HG03520 (cell line): Measurements from ENCODE around the gene NUP93.

ENCODE experiments used
- ATAC-seq: cut with Tn5 transposase; IDR thresholded peaks from one replicate; pipeline ENCODE4 v1.9.1; 2021; ENCODE audit warnings: mild to moderate bottlenecking, moderate library complexity; ENCODE audit not compliant: unreplicated experiment

NUP93 gene

DNA sequence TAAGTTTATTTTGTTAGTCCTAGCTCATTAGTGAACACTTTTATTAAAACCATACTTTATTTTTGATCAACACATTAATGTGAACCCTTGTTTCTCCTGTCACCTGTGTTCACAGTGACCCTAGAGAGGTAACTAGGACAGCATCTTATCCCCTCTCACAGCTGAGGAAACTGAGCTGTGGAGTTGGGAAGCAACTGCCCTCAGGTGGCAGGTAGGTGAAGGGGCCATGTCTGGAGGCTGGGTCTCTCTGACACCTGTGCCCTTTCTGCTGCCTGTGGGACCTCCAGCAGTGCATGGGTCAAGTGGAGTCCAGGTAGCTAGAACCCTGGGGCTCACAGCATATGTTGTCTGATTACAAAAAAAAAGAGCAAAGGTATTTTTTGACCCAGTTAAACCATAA is 112.2 kb downstream of the NUP93 start:
- no peak for ATAC-seq

DNA sequence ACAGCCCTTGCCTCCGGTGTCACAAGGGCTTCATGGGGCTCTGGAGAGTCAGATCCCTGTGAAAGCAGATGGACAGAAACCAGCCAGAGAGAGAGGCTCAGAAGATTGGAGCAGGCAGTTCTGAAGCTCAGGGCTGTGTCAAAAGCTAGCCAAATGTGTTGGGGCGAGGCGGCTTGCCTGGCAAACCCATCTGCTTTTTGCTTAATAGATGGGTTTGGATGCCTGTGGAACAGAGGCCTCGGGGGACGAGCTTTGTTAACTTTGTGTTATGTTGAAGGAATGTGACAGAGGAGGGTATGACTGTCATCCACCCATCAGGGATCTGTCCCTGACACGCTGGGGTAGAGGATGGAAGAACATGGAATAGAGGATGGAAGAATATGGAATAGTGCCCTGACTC is 114.1 kb downstream of the NUP93 start:
- ATAC-seq, result no peak

DNA sequence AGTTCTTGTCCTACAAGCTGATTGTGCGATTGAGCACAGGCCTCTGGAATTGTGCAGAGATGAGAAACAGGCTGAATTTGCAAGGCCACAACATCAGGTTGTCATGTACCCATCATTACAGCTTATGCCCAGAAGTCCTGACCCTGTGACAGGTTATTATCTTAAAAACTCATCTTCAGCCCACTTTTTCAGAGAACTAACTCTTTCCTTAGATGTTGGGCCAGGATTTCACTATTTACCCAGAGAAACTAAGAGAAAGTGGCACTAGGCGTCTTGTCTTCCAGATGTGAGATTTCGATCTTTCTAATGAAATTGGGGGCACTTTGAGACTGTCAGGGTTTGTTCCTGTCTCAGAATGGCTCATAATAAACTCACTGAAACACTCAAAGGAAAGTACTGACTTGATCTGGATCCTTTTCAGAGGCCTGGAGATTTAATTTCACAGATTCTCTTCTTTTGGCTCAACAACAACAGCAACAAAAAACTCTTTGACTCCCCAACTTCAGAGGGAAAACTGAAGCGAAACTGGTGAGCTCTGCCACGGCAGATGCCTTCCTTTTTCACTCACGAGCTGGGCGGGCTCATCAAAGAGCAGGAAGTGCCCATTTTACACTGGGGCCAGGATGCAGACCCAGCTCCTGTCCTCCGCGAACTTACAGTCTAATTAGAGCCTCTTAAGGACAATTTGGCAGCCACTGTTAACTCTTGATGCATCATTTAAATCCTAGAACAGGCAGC is 117.4 kb downstream of the NUP93 start:
- ATAC-seq, result no peak

DNA sequence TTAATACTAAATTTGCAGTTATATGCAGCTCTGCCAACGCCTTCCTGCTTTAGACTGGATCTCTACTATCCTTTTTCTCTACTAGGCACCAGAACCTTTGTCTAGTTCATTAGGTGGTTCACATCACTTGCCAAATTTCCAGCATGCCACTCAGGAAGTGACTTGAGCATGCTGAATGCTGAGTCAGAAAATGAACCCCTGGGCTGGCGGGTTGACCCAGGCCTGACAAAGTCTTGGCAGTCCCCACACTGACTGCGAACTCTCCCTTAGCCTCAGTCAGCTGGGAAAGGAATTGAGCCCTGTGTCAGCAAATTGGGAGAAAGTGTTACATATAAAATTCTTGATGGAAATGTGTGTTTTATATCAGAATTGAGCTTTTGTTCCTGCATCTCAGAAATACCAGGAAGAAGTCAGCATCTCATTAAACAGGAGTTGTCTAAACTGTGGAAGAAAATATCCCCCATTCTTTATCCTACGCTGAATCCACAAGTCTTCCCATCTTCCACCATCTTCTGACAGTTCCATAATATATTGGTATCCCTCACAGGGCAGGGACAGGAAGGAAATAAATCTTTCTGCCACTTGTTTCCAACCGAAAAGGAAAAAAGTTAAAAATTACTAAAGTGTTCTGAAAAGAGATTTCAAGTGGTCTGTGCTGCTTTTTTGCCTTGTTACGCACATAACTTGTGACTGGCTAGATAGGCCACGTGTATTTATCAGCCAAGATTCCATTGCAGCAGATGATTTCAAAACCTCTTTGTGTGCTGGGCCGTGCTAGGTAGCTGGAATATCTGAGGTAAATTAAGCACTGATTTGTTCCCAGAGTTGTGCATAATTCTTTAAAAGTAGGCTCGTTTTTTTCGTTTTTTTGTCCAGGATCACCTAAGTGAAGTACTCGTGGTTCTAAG is 118.4 kb downstream of the NUP93 start:
- ATAC-seq, result no peak

DNA sequence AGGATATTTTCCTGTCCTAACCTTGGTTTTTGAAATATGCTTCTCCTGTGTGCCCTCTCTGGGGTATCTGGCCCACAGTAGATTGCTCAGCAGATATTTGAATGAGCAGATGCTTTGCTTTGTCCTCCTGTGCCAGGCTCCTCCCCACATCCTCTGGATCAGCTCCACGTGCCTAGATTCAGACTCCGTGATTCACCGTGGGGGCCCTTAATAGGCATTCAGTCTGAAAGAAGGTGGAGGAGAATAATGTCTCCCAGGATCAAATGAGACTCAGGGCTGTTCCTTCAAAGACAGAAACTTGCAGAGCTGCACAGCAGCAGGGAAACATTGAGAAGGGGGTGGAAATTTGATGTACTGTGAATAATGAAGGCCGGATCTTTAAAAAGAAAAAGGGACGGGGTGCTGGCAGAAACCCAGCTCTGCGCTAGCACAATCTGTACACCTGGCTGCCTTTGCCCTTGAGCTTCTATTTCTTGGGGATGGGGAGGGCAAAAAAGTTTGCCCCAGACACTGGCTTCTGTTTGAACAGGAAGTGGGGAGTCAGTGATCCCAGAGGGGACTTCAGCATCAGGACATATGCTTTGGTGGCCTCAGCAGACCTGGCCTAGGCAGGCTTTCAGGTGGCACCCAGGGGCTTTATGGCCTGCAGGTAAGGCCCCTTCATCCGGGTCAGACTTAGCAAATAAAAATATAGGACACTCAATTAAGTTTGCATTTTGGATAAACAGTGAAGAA is 119.2 kb downstream of the NUP93 start:
- no peak for ATAC-seq

DNA sequence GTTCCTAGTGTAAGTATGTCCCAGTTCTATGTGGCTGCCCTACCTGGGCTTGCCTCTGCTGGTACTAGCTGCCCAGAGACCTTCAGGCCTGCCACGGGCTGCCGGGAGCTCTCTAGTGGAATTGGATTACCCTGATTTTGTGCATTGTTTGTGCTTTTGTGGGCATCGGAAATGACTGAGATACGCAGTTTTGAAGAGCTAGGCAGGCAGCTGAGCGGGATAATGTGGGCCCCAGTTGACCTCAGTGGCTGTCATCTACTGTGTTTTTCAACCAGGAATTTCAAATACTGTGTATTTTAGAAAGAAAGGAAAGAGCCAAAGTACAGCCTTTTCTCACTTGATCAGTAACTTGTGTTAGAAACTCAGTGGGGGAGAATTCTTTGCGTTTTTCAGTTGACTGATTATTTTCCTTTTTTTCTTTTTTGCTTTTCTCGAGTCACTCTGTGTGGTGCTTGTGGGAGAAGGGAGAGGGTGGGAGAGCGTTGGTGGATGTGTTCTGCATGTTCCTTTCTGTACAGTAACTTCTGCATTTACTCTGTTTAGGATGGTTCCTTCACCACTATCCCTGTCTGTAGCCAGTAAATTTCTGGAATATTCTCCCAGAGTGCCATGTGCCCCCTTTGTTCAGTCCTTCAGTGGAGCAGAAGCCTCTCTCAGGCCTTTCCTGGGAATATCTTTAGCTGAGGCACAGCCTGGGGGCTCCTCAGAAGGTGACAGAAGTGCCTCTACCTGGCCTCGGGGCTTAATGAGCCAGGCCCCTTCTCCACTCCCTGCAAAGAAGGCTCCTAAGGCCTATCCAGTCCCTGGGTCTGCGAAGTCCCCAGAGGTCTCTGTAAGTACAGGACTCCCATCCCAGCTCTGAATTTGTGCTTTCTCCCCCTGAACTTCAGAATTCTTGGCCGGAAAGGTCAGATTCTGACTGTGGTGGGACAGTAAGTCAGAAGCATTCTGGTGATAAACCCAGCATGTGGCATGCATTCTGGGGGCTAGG is 120.1 kb downstream of the NUP93 start:
- ATAC-seq, result no peak

DNA sequence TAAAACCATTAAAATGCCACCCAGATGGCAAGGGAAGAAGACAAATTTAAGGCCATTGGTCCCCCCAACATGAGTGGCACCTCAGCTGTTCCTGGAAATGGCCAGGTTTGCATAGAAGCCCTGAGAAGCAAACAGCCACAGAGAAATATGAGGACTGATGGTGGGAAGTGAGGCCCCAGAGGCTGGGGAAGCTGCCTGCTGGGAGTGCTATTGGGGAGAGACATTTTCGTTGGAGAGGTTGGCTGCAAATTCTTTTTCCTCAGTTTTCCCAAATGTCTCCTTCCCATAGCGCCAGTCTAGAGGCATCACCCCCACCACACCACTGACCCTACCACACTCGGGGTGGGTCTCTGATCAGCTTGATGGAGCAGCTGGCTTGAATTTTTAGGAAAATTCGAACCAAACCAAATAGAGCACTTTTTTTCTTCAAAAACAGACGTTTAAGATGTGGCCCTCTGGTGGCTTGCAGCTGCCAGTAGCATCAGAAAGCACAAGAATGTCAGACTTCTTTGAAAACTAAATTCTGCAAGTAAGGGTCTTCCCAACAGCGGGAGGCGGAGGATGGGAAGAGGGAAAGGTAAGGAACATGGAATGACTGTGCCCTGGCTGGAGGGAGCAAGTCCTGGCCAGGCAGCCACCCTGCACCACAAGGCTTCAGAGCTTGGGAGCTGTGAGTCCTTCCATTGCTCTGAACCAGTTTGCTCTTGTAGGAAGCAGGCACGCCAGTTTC is 121.9 kb downstream of the NUP93 start:
- ATAC-seq, result no peak

DNA sequence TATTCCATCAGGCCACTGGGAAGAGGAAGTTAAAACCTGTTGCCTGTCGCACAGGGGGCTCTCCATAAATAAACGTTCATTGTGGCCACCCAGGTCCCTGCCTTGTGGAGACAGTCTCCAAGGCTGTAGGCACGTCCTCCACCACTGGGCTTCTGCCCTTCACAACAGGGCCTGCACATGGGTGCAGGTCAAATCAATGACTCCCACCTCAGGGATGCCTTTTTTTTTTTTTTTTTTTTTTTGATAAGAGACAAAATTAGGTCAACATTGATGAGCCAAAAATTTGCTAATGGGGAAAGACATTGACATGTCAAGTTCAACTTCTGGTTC is 122.4 kb downstream of the NUP93 start:
- no peak for ATAC-seq

DNA sequence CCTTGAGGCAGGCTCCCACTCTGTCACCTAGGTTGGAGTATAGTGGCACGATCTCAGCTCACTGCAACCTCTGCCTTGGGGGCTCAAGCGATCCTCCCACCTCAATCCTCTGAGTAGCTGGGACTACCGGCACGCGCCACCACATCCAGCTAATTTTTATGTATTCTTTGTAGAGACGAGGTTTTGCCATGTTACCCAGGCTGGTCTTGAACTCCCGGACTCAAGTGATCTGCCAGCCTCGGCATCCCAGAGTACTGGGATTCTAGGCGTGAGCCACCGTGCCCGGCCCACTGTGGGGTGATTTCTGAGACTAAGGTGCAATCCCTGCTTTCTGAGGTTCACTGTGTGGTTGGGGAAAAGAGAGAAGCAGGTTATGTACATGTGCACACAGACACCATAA is 123.0 kb downstream of the NUP93 start:
- ATAC-seq, result no peak

DNA sequence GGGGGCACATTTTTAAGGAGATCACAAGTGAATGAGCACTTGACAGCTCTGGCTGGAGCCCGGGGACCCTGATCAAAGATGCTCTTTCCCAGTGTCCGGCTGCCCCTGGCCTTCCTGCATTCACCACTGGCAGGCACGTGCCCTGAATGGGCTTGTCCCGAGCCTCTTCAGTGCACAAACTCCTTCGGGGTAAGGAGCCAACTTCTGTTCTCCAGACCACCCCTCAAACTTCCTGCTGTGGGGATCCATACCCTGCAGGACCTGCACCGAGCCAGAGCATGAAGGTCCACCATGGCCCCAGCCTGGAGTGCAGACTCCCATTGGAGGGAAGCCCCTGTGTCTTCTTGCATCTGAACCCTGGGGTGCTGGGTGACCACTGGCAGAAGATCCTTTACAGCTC is 125.3 kb downstream of the NUP93 start:
- ATAC-seq, result no peak

DNA sequence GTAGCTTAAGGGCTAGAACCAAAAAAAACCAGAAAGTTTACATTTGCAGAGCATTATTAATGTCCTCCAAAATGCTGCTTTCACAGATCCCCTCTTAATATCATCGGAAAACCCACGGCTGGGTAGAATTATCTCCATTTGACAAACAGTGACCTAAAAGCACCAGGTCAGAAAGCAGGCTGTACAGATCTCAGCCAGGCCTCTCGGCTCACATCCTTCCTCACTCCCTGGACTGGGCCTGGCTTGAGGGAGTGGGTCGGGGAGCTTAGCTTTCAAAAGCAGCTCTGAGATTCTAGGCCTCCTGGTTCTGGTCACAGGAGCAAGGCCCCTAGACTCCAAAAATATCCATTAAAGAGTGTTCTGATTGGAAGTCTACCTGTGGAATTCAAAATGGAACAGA is 126.0 kb downstream of the NUP93 start:
- ATAC-seq, result no peak

DNA sequence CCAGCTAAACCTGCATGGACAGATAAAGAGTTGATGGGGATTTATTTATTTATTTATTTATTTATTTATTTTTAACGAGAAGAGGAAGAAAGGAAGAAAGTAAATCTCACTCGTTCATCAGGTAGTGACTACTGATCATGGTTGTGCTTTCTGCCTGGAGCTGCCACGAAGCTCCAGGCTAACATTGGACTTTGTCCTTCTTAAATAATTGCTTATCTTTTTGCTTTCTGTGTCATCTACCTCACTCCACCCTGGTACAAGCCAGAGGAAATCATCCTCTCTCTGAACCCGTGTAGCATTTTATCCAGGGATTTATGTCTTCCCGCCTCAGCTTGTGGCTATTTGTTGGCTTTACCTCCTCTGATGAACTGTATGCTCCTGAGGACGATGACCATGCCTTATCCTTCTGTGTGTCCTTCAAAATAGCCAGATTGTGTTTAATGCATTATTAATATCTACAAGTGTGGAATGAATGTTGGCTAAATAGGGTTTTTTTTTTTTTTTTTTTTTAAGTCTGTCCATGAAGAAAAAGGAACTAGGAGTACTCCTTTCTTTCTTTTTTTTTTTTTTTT is 127.0 kb downstream of the NUP93 start:
- ATAC-seq, result no peak

DNA sequence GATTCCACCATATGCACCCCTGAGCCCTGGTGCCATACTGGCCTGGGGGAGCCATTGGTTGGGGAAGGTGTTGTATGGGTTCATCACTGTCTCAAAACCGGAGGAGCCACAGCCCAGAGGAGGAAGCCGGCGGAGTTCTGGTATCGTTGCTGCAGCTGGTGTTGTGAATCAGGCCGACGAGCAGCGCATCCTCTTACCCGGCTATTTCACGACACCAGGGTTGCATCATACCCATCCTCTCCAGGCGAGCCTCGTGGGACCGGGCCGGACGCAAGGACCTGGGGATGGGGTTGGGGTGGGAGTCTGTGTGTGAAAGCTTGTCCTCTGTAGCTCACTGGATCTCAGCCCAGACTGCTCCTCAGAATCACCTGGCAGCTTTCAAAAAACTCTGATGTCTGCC is 128.4 kb downstream of the NUP93 start:
- ATAC-seq, result no peak

DNA sequence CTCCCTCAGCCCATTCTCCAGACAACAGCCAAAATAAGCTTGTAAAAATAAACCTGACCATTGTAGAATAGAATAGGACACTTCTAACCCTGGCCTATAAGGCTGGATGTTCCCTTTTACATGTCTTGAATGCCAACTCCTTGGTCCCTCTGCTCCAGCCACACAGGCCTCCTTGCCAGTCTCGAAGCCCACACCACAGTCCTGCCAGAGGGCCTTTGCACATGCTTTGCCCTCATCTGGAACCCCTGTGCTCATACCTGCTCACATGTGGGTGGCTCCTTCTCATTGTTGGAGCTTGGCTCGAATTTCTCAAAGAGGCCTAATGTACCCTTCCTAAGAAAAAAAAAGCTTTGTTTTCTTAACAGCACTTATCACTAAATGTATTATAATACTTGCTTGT is 129.7 kb downstream of the NUP93 start:
- no peak for ATAC-seq

DNA sequence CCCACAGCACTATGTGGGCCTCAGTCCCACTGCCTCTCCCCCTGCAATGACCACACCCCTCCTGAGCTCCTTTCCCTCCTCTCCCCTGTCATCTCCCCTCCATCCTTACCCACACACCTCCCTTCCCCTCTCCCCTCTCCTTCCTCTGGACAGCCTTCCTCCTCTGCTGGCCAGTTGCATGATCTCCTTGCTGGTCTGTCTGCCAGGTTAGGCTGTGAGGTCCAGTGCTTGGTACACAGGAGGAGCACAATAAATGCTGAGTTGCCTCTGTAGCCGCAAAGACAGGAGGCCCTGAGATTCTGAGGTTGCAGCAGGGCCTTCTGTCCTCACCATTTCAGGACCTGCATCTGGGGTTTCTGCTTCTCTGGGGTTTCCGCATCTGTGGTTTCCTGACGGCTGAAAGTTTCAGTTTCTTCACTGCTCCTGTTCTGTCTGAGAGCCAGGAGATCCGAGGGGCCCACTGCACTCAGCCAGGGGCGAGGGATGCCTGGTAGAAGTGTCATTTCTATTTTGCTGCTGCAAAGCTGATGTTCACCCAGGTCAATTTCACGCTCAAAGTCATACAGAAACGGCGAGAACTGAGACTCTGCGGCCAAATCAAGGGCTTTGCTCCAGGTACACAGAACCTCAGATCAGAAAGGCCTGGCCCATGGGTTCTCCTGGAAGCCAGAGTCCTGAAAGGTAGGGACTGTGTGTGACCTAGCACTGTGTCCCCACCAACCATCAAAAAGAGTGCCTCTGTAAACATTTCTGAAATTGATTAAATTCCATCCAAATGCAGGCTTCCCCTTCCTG is 130.5 kb downstream of the NUP93 start:
- peak; percentile 68 for ATAC-seq

DNA sequence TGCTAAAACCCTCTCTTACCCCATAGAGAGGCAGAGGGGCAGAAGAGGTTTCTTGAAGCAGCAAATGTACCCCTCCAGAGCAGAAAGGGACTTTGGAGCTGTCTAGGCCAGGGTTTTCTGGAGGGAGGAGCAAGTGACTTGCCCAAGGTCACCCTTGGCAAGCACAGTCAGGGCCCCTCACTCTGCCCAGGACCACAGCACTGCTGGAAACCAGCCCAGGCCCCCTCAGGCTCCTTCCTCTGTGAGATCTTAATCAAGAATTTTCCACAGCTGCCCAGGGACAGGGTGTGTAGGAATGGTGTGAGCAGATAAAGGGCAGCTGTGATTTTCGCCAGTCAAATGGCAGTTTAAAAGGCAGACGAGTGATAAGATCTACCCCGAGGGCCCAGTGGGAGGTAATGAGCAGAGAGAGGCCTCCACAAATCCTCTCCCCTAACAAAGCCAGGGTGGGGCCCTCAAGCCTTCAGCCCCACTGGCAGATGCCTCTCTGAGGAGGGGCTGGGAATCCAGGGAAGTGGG is 131.2 kb downstream of the NUP93 start:
- ATAC-seq, result no peak

DNA sequence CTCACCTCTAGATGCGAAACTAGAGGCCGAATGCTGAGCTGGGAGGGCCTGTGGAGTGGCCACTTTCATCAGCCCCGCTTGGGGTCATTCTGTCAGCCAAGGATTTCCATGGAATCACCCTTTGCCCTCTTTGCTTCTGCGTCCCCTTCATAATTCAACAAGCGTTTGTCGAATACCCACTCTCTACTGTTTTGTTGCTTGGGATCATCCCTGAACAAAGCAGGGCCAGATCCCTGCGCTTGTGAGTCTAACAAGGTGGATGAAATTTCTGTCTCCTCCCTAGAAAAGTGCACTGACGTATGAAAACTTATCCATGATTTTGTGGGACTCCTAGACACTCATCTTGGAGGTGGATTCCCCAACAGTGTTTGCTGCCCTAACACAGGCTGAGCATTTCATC is 131.8 kb downstream of the NUP93 start:
- ATAC-seq, result no peak

DNA sequence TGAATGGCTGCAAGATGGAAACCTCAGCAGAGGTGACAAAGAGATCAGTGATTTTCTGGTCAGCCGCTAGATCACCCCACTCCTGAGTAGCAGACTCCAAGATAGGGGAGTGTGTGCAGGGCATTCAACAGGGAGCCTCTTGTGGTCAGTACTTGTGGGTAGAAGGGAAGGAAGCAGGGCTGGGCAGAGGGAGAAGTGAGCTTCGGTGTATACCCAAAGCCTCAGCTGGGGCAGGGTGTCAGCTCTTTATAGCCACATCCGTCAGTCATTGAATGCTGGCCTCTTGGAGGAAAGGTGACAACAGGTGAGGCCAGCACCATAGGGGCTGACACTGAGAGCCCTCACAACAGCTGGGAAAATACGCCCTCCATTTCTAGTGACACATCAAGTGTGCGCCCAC is 132.8 kb downstream of the NUP93 start:
- no peak for ATAC-seq

DNA sequence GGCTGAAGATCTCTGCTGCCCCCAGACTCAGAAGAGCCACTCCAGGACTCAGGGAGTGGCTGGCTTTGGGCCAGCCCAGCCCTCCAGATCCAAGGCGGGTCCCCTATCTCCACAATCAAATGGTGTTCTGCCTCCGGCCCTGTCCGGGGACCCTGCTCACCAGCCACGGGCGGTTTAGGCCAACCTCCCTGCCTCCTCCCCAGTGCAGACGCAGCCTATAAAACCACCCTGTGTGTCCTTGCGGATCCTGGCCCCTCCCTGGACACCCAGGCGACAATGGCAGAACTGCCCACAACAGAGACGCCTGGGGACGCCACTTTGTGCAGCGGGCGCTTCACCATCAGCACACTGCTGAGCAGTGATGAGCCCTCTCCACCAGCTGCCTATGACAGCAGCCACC is 135.0 kb downstream of the NUP93 start, which contains the start of gene SLC12A3:
Gene SLC12A3 (plus strand): TSS at position 248 of the 400 bp plus-strand sequence. CDS start 29 bp downstream, at position 277.
- no peak for ATAC-seq
